ENCODE data around the gene AGTPBP1.

The AGTPBP1 gene

DNA sequence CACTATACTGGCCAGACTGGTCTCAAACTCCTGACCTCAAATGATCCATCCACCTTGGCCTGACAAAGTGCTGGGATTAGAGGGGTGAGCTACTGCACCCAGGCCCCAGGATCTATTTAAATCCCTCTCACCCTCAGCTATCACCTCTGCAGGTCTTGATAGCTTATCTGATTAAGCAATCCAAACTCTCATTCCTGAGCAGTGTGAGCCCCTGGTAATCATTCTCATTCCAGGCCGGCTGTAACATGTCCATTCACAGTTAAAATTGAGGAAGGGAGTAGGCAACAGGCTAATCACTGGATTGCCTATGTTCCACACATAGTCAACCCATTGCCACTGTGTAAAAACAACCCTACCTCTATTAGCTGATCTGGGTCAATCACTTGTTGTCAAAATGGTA, 111.1 kb downstream of the AGTPBP1 start:
- H3K9me3 ChIP-seq, result no peaks in the 10 kb centered on the region
- no peak for TF ChIP-seq CTCF (IDR thresholded peaks at IDR 0.05)

GRCh38 chr9:85617141-85617670, 124.5 kb downstream of the AGTPBP1 start:
- Histone ChIP-seq H3K27me3 (no peaks in the 10 kb centered on the region), H3K4me1 (ENCODE audit: control insufficient read depth in 1 of 2, insufficient read depth in 1 of 2, low read depth in 1 of 2, low read length in 1 of 2) (no peaks in the 10 kb centered on the region), H3K27ac (no peak overlapping the region), H3K36me3 (peaks cover 58% of the 10 kb centered on the region), H3K9me3 (no peaks in the 10 kb centered on the region), H3K4me3 (ENCODE audit: low read depth in 1 of 2, low read length in 1 of 2) (no peak overlapping the region)
- no peak for TF ChIP-seq CTCF (IDR thresholded peaks at IDR 0.05)

More for the DNA sequence above, 111.1 kb downstream of the AGTPBP1 start:
- H3K27ac ChIP-seq, result no peak overlapping the region
- no peaks in the 10 kb centered on the region for H3K4me1 ChIP-seq (ENCODE audit: control insufficient read depth in 1 of 2, insufficient read depth in 1 of 2, low read depth in 1 of 2, low read length in 1 of 2)
- H3K27me3 ChIP-seq, result no peaks in the 10 kb centered on the region
- H3K36me3 ChIP-seq, result peaks cover 77% of the 10 kb centered on the region
- no peak overlapping the region for H3K4me3 ChIP-seq (ENCODE audit: low read depth in 1 of 2, low read length in 1 of 2)

DNA sequence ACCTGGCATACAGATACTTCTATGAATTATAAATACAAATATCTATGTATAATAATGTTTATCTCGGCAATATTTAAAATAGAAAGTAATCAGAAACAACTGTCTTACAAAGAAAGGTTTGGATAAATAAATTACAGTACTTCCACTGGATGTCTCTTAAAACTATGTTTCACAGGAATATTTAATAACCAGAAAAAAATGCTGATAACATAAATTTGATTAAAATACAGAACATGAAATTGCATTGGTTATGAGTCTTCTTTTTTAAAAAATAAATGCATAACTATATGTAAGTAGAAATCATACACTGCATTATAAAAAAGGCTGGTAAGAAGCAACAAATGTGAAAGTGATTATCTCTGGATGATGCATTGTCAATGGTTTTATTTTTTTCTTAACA, 126.0 kb downstream of the AGTPBP1 start:
- Histone ChIP-seq H3K4me3 (ENCODE audit: low read depth in 1 of 2, low read length in 1 of 2) (no peak overlapping the region), H3K4me1 (ENCODE audit: control insufficient read depth in 1 of 2, insufficient read depth in 1 of 2, low read depth in 1 of 2, low read length in 1 of 2) (no peaks in the 10 kb centered on the region), H3K27me3 (no peaks in the 10 kb centered on the region), H3K36me3 (peaks cover 65% of the 10 kb centered on the region), H3K27ac (no peak overlapping the region), H3K9me3 (no peaks in the 10 kb centered on the region)
- no peak for TF ChIP-seq CTCF (IDR thresholded peaks at IDR 0.05)

GRCh38 chr9:85610074-85610860, 131.5 kb downstream of the AGTPBP1 start:
- Histone ChIP-seq H3K4me1 (ENCODE audit: control insufficient read depth in 1 of 2, insufficient read depth in 1 of 2, low read depth in 1 of 2, low read length in 1 of 2) (peaks cover 11 to 25% of the 10 kb centered on the region in 2 experiments), H3K36me3 (peaks cover 22% of the 10 kb centered on the region), H3K27me3 (no peaks in the 10 kb centered on the region), H3K27ac (peak overlapping the region; percentile 66), H3K9me3 (no peaks in the 10 kb centered on the region), H3K4me3 (ENCODE audit: low read depth in 1 of 2, low read length in 1 of 2) (no peak overlapping the region)
- peak; percentile 50 for TF ChIP-seq CTCF (IDR thresholded peaks at IDR 0.05)

DNA sequence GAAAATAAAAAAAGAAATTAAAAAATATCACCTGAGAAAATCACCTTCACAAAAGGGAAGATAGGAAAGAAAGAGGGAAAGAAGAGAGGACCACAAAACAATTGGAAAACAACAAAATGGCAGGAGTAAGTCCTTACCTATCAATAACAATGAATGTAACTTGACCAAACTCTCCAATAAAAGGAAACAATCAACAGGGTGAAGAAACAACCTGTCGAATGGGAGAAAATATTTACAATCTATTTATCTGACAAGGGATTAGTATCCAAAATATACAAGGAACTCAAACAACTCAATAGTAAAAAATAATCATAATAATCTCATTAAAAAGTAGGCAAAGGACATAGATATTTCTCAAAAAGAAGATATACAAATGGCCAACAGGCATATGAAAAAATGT, 135.8 kb downstream of the AGTPBP1 start:
- Histone ChIP-seq H3K27ac (no peak overlapping the region), H3K4me3 (ENCODE audit: low read depth in 1 of 2, low read length in 1 of 2) (no peak overlapping the region), H3K9me3 (no peaks in the 10 kb centered on the region), H3K4me1 (ENCODE audit: control insufficient read depth in 1 of 2, insufficient read depth in 1 of 2, low read depth in 1 of 2, low read length in 1 of 2) (peaks cover 26 to 51% of the 10 kb centered on the region in 2 experiments), H3K36me3 (peaks cover 26% of the 10 kb centered on the region), H3K27me3 (no peaks in the 10 kb centered on the region)
- TF ChIP-seq CTCF (IDR thresholded peaks at IDR 0.05), result no peak
